Keratinocyte (primary cell): ENCODE results near the gene SMAD6. TPM values are rescaled to one million over a fixed set of nuclear protein-coding genes. Genes with fewer than 3 reads are reported as not detected.

Experiments
- DNase-seq: peaks from one replicate; pipeline ENCODE4 v3.0.0-alpha.2; 2011; ENCODE audit warnings: low read depth, missing footprints, low spot score
- FAIRE-seq: peaks from 2 replicates; lab custom pipeline; 2011; peaks lifted over from hg19 to GRCh38; lab: Jason Lieb, UNC
- H2AFZ ChIP-seq: 2 replicates; pipeline ENCODE4 v1.6.0; 2012; ENCODE audit warnings: low read length, control low read depth, inconsistent platforms; ENCODE audit not compliant: control insufficient read depth
- H3K27ac ChIP-seq: 2 replicates; pipeline ENCODE4 v1.5.1; 2011; ENCODE audit warnings: low read length; ENCODE audit not compliant: control insufficient read depth, insufficient read depth
- H3K27me3 ChIP-seq: 3 replicates; pipeline ENCODE4 v1.6.0; 2011; ENCODE audit warnings: low read length; ENCODE audit not compliant: control insufficient read depth, insufficient read depth; ENCODE audit errors: extremely low read depth
- H3K36me3 ChIP-seq, 2 experiments: 2 replicates in 1 of 2; 3 replicates in 1 of 2; pipeline ENCODE4 v1.5.1; 2011; ENCODE audit warnings: low read length in 2 of 2, mild to moderate bottlenecking in 1 of 2; ENCODE audit not compliant: control insufficient read depth in 2 of 2, insufficient read depth in 2 of 2; ENCODE audit errors: extremely low read depth in 1 of 2
- H3K4me1 ChIP-seq: 3 replicates; pipeline ENCODE4 v1.5.1; 2011; ENCODE audit warnings: low read length; ENCODE audit not compliant: control insufficient read depth, insufficient read depth; ENCODE audit errors: extremely low read depth
- H3K4me2 ChIP-seq: 3 replicates; pipeline ENCODE4 v1.6.0; 2011; ENCODE audit warnings: low read depth, low read length; ENCODE audit not compliant: control insufficient read depth, insufficient read depth; ENCODE audit errors: extremely low read depth
- H3K4me3 ChIP-seq, 3 experiments: fragments of 200-600 bp in 1 of 3; sonication (generic) in 1 of 3; 2 replicates in 2 of 3; 3 replicates in 1 of 3; pipeline ENCODE4 v1.5.1; 2011 to 2016; ENCODE audit warnings: low read length in 3 of 3, mild to moderate bottlenecking in 3 of 3, control low read depth in 2 of 3, inconsistent platforms in 1 of 3, low read depth in 1 of 3, mixed read lengths in 1 of 3, mixed run types in 1 of 3, moderate library complexity in 1 of 3; ENCODE audit not compliant: control insufficient read depth in 2 of 3, insufficient read depth in 2 of 3; ENCODE audit errors: extremely low read depth in 1 of 3
- H3K79me2 ChIP-seq: 2 replicates; pipeline ENCODE4 v1.6.0; 2012; ENCODE audit warnings: low read length; ENCODE audit not compliant: control insufficient read depth, insufficient read depth
- H3K9ac ChIP-seq: 3 replicates; pipeline ENCODE4 v1.6.0; 2011; ENCODE audit warnings: low read length; ENCODE audit not compliant: control insufficient read depth, insufficient read depth; ENCODE audit errors: extremely low read depth
- H3K9me1 ChIP-seq: 3 replicates; pipeline ENCODE4 v1.6.0; 2011; ENCODE audit warnings: low read length; ENCODE audit not compliant: control insufficient read depth, insufficient read depth; ENCODE audit errors: extremely low read depth
- H3K9me3 ChIP-seq: 2 replicates; pipeline ENCODE4 v1.5.1; 2012; ENCODE audit warnings: low read depth, low read length; ENCODE audit not compliant: control insufficient read depth
- H4K20me1 ChIP-seq: 3 replicates; pipeline ENCODE4 v1.6.0; 2011; ENCODE audit warnings: low read length; ENCODE audit not compliant: control insufficient read depth, insufficient read depth; ENCODE audit errors: extremely low read depth
- EZH2 ChIP-seq: IDR thresholded peaks from one replicate; pipeline ENCODE4 v1.6.1; 2012; ENCODE audit warnings: inconsistent platforms, mild to moderate bottlenecking, low read length, moderate library complexity
- dilution Hi-C: fragments of 300-500 bp; cut with MboI; formaldehyde crosslinking; loops from one replicate; pipeline ENCODE4 v1.7.0; 2020; ENCODE audit warnings: low sequenced_read_pairs; ENCODE audit not compliant: extremely low pct_ligation_motif_present
- polyA plus RNA-seq, 5 experiments: library from polyadenylated mRNA; depleted of rRNA in 3 of 5; stranded (reverse) in 3 of 5; stranded (forward) in 1 of 5; unstranded in 1 of 5; fragments of >200 nt; gene quantifications; 1 replicate in 1 of 5; 2 replicates in 3 of 5; 3 replicates in 1 of 5; pipeline versions ENCODE4 v1.2.1 to v1.2.3, GENCODE V29; 2011 to 2012; ENCODE audit warnings: missing spikeins in 2 of 5, low read depth in 1 of 5, low replicate concordance in 1 of 5
- TF ChIP-seq, protein P1 (sequence below), 3 experiments: IDR thresholded peaks in 1 of 3; conservative IDR thresholded peaks in 1 of 3; optimal IDR thresholded peaks in 1 of 3; 2 replicates in 2 of 3; 3 replicates in 1 of 3; pipeline versions ENCODE3 to v1.5.1; 2011; ENCODE audit warnings: low read length in 3 of 3, mild to moderate bottlenecking in 3 of 3, moderate library complexity in 2 of 3, control low read depth in 1 of 3, inconsistent platforms in 1 of 3; ENCODE audit not compliant: insufficient read depth in 2 of 3; ENCODE audit errors: extremely low read depth in 1 of 3

The SMAD6 gene
- polyA plus RNA-seq, 1 donor (not counting 4 experiments of a cell fraction or from before 2014, with no cell fraction given): 0.03 TPM

DNA sequence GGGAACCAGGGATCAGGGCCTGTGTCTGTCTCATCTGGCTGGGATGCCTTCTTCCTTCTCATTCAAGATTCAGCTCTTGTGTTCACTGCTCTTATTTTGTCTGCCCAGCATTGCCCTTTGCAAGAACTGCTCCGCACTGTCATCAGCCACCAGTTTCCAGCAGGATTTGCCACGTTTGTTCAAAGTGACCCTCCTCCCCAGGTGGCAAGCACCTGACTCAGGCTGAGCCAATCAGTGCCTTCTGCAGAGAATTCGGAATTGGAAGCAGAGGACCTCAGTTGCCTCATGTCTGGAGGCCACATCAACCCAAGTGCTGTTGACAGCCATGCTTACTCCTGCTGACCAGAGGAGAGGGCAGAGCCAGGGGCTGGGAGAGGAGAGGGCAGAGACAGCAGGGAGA, 124.5 kb downstream of the SMAD6 start:
- Histone ChIP-seq H2AFZ (no peak overlapping the region), H4K20me1 (no peaks in the 10 kb centered on the region), H3K9me1 (no peaks in the 10 kb centered on the region), H3K79me2 (no peaks in the 10 kb centered on the region), H3K27me3 (no peaks in the 10 kb centered on the region), H3K4me3 (no peak overlapping the region), H3K4me2 (no peak overlapping the region), H3K27ac (no peak overlapping the region), H3K9me3 (no peaks in the 10 kb centered on the region), H3K9ac (no peak overlapping the region), H3K4me1 (peaks cover 10% of the 10 kb centered on the region), H3K36me3 (no peaks in the 10 kb centered on the region)
- FAIRE-seq (no peak), DNase-seq (no peak)
- TF ChIP-seq, protein P1, sequence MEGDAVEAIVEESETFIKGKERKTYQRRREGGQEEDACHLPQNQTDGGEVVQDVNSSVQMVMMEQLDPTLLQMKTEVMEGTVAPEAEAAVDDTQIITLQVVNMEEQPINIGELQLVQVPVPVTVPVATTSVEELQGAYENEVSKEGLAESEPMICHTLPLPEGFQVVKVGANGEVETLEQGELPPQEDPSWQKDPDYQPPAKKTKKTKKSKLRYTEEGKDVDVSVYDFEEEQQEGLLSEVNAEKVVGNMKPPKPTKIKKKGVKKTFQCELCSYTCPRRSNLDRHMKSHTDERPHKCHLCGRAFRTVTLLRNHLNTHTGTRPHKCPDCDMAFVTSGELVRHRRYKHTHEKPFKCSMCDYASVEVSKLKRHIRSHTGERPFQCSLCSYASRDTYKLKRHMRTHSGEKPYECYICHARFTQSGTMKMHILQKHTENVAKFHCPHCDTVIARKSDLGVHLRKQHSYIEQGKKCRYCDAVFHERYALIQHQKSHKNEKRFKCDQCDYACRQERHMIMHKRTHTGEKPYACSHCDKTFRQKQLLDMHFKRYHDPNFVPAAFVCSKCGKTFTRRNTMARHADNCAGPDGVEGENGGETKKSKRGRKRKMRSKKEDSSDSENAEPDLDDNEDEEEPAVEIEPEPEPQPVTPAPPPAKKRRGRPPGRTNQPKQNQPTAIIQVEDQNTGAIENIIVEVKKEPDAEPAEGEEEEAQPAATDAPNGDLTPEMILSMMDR (optimal IDR thresholded peaks at IDR 0.05 in 1 of 3, IDR thresholded peaks at IDR 0.05 in 1 of 3, conservative IDR thresholded peaks at IDR 0.05 in 1 of 3; ENCODE audit: extremely low read depth in 1 of 3, insufficient read depth in 2 of 3, low read length in 3 of 3): no peak
- no peak for TF ChIP-seq EZH2
- dilution Hi-C loops: no loop called here

DNA sequence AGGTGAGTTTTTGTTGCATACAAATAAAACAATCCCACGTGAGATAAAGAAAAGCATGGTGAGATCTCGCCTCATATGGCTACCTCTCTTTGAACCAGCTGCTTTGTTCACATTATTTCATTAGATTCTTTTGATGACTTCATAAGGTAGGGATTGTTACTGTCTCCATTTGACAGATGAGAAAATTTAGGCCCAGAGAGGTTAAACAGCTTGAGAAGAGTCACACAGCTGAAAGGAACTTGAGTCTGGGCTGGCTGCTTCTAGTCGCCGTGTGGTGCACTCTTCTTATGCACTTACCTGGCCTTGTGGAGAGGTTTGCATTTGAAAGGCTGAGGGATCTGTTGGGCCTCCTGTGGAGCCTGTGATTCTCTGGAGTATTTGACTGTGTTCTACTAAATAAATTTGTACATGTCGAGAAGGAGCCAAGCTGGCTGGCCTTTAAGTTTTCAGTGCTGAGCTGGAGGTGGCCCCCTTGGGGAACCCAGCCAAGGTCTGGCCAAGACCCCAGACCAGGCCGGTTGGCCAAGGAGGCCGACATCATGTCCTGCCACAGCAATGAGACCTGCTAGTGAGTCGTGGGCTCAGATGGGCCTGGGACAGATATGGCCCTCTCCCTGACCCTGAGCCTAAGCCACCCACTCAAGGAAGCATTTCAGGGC, 125.1 kb downstream of the SMAD6 start:
- Histone ChIP-seq H3K27ac (no peak overlapping the region), H3K36me3 (no peaks in the 10 kb centered on the region), H2AFZ (no peak overlapping the region), H3K9me1 (no peaks in the 10 kb centered on the region), H4K20me1 (no peaks in the 10 kb centered on the region), H3K79me2 (no peaks in the 10 kb centered on the region), H3K9me3 (no peaks in the 10 kb centered on the region), H3K4me1 (peaks cover 10% of the 10 kb centered on the region), H3K9ac (no peak overlapping the region), H3K4me2 (no peak overlapping the region), H3K4me3 (no peak overlapping the region), H3K27me3 (no peaks in the 10 kb centered on the region)
- FAIRE-seq (no peak), DNase-seq (no peak)
- TF ChIP-seq, protein P1 (optimal IDR thresholded peaks at IDR 0.05 in 1 of 3, IDR thresholded peaks at IDR 0.05 in 1 of 3, conservative IDR thresholded peaks at IDR 0.05 in 1 of 3; ENCODE audit: extremely low read depth in 1 of 3, insufficient read depth in 2 of 3, low read length in 3 of 3): no peak
- TF ChIP-seq EZH2: no peak
- dilution Hi-C loops: no loop called here
